GM19328 (cell line): ENCODE measurements around the gene CDX1.
"Not testable (repeated sequence)": the region's sequence is repeated elsewhere in the genome, so short reads cannot be mapped to it uniquely, and the experiment has no call there.

Experiments
- ATAC-seq: cut with Tn5 transposase; IDR thresholded peaks from one replicate; pipeline ENCODE4 v1.9.1; 2021; ENCODE audit warnings: mild to moderate bottlenecking, moderate library complexity; ENCODE audit not compliant: unreplicated experiment

CDX1 gene

DNA sequence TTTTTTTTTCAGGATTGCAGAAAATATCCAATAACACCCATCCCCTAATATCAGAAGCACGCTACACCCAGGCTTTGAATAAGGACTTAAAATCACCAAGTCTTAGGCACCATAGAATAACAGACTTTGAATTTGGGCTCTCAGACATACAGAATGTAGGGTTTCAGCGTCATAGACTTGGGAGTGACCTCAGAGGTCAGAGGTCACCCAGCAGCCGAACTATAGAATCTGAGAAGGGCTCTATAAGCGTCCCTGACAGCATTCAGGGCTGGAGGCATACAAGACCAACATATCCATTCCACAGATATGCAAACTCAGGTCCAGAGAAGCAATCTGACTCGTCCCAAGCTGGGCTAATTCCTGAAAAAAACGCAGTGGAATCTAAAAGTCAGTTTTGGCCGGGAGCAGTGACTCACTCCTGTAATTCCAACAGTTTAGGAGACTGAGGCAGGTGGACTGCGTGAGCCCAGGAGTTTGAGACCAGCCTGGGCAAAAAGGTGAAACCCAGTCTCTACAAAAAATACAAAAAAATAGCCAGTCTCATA, 58.0 kb downstream of the CDX1 start:
- ATAC-seq: no peak

DNA sequence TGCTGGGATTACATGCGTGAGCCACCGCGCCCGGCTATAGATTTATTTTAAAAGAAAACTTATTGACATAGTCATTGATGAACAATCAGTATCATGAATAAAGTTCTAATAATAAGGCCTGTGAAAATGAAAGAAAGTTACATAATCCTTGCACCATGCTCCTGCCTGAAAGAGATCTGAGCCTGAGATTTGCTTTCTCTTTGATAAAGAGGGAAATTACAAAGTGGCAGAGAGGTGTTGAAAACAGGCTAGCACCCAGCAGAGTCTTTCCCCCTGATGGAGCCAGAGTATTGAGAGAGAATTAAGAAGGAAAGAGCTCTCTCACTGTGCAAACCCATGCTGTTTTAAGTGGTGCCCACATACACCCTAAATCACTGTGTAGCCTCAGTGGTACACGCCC, 60.5 kb downstream of the CDX1 start:
- no peak for ATAC-seq

DNA sequence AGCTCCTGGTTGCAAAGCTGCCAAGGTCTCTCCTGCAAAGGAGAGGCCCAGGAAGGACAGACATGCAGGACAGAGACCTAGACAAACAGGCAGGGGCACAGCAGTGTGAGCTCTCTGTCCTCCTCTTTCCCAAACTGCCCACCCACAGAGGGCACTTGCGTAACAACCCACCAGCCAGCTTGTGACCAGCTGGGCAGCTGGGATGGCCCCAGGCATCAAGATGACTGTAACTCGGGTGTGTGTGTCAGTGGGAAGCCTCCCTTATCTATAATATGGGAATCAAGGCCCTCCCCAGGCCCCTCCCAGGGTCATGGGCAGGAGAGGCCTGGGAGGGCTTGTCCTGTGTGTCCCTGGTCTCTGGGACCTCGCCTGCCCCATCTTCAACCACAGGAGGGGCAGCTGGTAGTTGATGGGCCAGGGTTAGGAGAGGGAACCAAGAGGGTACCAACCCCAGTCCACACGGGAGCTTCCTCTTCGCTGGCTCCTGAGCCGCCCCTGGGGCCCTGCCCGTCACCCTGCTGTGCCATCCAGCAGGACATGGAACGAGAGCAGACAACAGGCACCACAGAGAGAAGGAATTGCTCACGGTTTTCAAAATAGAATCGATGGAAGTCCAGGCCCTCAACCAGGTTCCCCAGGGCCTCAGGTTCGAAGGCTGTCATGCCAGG, 61.2 kb downstream of the CDX1 start:
- no peak for ATAC-seq

- ATAC-seq: no peak
These were observed 63.0 kb downstream of the CDX1 start for GRCh38 chr5:150229571-150229970.

- no peak for ATAC-seq
These were observed 64.3 kb downstream of the CDX1 start for GRCh38 chr5:150230842-150231241.

GRCh38 chr5:150233706-150234105, 67.1 kb downstream of the CDX1 start:
- not testable (repeated sequence) for ATAC-seq
